GM12875 (cell line): ENCODE results near the gene NBPF1.
"Not testable (repeated sequence)": the region's sequence is repeated elsewhere in the genome, so short reads cannot be mapped to it uniquely, and the experiment has no call there.

Experiments
- H3K4me3 ChIP-seq: one replicate; pipeline ENCODE4 v1.5.1; 2011; ENCODE audit warnings: low read depth, low read length, control low read depth
- CTCF ChIP-seq: IDR thresholded peaks from 2 replicates; pipeline ENCODE4 v1.5.1; 2011; ENCODE audit warnings: low read depth, mild to moderate bottlenecking, control low read depth, inconsistent platforms, low read length, moderate library complexity, borderline replicate concordance; ENCODE audit not compliant: insufficient read depth

NBPF1 gene

GRCh38 chr1:16613185-16614147, at the start of gene NBPF1:
NBPF1 (minus strand) TSS chr1:16613564.
- no peak for TF ChIP-seq CTCF
- peak within 1 kb of the TSS; percentile 68 for H3K4me3 ChIP-seq

GRCh38 chr1:16658234-16658633, 44.9 kb upstream of the NBPF1 start:
- not testable (repeated sequence) for H3K4me3 ChIP-seq

- not testable (repeated sequence) for H3K4me3 ChIP-seq
These were observed 43.8 kb upstream of the NBPF1 start for GRCh38 chr1:16656981-16657683.

GRCh38 chr1:16656574-16656973, 43.2 kb upstream of the NBPF1 start:
- not testable (repeated sequence) for H3K4me3 ChIP-seq

GRCh38 chr1:16651560-16651959, 38.2 kb upstream of the NBPF1 start:
- H3K4me3 ChIP-seq, result not testable (repeated sequence)

GRCh38 chr1:16649960-16650359, 36.6 kb upstream of the NBPF1 start:
- not testable (repeated sequence) for H3K4me3 ChIP-seq

- not testable (repeated sequence) for H3K4me3 ChIP-seq
These were observed 36.0 kb upstream of the NBPF1 start for GRCh38 chr1:16649390-16649789.

- not testable (repeated sequence) for H3K4me3 ChIP-seq
These were observed 35.4 kb upstream of the NBPF1 start for GRCh38 chr1:16648756-16649155.

- not testable (repeated sequence) for H3K4me3 ChIP-seq
These were observed 34.9 kb upstream of the NBPF1 start for GRCh38 chr1:16648250-16648649.

GRCh38 chr1:16647179-16648176, 34.1 kb upstream of the NBPF1 start:
- not testable (repeated sequence) for H3K4me3 ChIP-seq

- not testable (repeated sequence) for H3K4me3 ChIP-seq
These were observed 33.4 kb upstream of the NBPF1 start for GRCh38 chr1:16646716-16647115.

- not testable (repeated sequence) for H3K4me3 ChIP-seq
These were observed 32.8 kb upstream of the NBPF1 start for GRCh38 chr1:16646061-16646664.

- H3K4me3 ChIP-seq, result not testable (repeated sequence)
These were observed 32.1 kb upstream of the NBPF1 start for GRCh38 chr1:16645271-16646060.
